ENCODE measurements around the gene TGIF1.

Gene TGIF1

DNA sequence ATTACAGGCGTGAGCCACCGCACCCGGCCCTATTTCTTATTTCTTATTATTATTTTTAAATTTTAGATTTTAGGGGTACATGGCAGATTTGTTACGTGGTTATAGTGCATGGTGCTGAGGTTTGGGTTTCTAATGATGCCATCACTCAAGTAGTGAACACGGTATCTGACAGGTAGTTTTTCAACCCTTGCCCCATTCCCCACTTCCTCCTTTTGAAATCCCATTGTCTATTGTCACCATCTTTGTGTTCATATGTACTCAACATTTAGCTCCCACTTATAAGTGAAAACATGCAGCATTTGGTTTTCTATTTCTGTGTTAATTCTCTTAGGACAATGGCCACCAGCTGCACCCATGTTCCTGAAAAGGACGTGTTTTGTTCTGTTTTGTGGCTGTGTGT is 39.5 kb downstream of the TGIF1 start:
- DNase-seq: no peak

DNA sequence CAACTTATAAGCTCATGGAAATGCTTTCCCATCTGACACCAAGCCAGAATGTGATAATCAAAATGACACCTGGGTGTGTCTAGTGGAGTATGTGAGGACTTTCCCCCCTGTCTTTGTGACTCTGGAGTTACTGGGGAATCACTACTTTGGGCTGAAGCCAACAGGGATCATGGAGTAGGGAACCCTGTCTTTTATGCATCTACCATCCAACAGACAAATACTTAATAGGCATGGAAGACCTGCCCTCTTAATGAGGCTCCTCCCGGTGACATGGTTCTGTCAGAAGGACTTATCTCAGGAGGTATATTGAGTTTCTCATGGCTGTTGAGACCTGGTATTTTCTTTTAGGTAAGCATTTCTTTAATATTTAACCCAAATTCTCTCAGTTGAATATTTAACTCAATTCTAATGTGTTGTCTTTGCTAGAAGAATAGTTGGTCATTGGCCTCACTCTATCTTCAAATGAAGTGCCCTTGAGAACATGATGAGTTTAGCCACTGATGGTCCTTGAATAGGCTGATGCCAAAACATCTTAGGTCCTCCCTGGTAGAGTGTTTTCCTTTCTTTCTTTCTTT is 42.1 kb downstream of the TGIF1 start:
- DNase-seq: no peak

DNA sequence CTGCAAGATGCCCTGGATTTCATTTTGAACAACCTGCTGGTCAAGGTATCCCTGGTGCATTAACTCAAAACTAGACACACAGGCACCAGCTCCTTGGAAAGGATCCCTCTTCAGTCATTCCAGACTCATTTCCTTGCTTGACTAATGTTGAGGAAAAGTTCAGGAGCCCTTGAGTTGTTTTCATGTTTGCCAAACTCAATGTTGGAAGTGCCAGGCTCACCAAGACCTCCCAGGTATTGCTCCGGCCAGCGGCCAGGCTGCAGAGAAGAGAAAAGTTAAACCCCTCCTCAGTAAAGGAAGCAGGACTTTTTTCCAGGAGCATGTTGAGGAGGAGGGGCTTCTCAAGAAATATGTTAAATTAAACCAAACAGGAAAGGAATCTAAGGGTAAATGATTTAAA is 42.7 kb downstream of the TGIF1 start:
- DNase-seq: no peak

DNA sequence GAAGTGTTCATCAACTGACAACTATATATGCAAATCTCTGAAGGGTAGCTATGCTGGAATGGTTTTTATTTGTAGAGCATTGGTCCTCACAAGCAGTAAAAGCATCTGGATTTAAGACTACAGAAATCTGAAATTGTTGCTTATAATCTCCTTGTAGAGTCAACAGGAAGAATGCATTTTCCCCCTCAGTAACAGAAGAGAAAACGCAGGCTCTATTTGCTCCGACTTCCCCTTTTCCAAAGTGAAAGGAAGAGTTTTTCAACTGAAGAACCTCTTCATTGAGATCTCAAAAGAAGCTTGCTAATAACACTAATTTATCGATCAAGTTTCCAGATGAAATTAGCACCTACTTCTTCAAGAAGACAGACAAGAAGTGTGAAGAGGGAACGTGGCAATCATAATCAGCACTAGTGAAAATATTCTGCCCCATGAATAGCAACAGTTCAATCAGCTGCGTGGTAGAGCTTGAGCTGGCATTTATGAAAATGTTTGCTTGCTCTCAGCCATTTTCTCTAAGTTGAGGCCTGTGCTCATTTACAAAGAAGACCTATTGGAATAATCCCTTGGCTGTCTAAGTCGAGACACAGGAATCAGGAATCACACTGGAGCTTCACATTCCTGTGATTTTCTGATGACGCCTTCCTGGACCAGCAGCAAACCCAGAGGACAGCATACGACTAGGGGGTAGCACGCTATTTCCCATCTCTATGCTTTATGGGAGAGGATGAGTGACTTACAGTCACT is 43.7 kb downstream of the TGIF1 start:
- DNase-seq: no peak

DNA sequence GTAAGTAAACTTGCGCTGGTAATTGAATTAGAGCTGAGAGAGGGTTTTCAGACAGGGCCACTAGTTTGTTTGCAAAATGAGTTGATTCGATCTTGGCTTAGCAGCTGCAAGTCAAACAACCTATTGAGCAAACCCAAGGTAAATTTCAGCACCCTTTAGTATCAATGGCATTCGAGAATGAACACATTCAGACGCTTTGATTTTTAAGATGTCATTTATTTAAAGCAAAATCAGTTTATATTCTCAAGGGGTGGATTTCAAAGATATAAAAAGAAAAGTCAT is 44.2 kb downstream of the TGIF1 start:
- no peak for DNase-seq

DNA sequence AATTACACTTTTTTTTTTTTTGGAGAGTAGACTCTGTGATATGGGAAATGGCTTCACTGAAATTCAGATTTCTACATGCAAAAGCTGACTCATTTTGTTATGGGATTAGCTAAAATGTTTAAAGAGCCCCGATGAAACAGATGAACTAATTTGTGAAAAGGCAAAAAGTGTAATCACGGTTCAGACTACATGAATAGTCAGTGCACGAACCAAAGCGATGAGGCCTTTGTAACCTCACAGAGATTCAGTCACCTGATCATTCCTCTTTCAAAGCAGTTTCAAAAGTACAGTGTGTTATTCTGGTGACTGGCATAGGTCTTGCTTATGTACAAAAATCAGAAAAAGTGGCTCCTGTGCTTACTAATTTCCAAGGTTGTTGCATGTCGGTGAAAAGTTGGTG is 44.6 kb downstream of the TGIF1 start:
- no peak for DNase-seq

DNA sequence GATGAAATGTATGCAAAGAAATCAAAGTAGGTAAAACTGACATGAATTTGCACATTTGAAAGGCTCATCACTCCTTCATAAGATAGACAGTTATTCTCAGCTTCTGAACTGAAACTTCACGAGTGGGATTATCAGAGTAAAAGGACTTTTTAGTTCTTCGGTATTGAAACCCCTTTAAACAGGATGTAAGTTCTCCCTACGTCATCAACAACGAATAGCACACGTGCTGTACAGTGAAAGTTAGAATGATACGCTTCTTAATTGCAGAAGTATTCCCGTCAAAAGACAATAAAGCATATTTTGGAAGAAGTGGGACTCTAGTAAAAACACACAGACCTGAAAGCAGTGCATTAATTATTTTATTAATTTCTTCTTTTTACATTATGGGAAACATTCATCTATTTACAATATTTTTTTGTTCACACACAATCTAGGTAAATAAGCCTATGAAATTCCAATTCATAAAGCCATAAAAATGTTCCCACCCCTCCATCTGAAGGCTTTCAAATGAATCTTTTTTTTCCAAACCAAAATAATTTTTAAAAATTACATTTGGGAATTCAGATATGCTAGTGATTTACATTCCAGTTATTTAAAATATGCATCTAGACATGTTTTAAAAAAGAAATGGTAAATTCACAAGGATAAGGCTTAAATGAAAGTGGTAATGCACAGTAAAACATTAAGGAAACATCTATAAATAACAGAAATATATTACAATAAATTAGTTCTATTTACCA is 45.9 kb downstream of the TGIF1 start:
- DNase-seq: no peak

DNA sequence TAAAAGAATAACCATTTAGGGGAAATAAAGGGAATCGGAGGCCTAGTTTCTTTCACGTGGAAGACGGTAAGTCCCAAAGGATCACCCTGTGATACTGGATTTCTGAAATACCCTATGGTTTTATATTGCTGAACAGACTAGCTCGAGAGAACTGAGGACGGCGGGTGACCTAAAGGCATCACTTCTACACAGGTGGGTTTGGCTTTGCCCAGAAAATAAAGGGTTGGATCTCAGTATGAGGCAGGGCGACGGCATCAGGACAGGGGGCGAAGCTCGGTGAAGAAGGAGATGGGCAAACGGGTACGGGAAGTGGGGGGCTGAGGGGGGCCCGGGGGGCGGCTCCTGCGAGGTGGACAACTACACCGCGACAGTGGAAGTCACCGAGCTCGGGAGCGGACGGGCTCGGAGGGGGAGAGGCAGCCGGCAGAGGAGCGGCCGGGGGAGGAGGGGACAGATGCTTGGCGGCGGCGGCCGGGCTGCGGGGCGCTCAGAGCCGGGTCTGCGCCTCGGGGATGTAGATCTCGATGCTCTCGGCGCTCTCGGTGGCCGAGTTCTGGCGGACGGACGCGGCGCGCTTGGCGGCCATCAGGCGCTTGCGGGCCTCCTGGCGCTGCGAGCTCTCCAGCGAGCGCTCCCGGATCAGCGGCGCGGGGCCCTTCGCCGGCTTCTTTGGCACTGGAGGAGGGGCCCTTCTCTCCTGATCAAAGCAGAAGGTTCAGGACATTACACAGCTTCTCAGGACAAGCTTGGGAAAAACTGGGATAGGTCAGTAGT is 48.9 kb downstream of the TGIF1 start:
- peak; percentile 8 for DNase-seq

DNA sequence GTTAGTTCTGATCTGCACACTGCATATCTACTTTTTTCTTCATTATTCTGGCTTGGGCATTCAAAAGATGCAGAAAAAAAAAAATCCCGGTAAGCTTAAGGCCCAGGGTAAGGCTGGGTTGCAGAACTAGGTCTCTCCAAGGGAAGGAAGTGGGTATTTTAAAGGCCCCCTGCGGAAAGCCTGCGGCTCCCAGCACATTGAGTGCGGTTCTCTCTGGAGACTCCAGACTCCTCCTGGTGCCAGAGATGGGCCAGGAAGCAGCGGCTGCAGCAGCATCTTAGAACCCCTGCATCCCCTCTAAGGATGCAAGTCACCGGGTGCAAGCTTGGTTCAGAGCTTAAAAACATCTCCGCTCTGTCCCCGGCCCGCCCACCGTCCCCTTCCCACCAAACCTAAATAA is 49.5 kb downstream of the TGIF1 start:
- no peak for DNase-seq

DNA sequence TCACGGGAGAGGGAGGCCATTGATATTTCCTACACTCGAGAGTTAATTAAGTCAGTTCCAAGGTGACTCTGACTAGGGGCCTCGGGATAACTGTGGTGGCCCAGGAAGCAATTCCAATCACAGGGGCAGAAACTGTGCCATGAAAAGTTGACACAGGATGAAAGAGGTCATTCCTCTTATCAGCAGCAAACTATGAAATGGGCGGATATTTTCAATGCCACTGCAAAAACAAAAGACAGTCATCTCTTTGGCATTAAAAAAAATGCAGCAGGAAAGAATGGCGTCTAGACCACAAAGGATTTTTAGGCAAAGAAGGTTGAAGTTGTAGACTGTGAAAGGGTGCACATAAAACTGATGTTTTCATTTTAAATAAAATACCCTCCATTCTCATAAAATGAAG is 50.0 kb downstream of the TGIF1 start:
- DNase-seq: no peak

DNA sequence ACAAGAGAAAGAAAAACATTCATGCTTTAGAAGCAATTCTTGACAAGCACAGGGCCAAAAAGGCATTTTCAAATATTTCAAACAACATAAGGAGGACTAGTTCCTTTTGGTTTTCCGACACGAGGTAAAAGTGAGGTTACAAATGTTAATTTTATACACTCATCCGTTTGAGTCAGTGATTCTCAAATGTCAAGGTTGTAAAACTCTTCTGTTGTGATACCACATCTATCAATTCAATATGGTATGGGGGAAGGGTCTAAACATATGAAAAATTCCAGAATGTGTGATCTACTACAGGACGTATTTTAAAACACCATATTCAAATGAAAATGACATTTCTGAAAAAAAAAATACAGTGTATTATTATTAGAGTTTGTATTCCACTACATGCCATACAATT is 52.7 kb downstream of the TGIF1 start:
- no peak for DNase-seq

DNA sequence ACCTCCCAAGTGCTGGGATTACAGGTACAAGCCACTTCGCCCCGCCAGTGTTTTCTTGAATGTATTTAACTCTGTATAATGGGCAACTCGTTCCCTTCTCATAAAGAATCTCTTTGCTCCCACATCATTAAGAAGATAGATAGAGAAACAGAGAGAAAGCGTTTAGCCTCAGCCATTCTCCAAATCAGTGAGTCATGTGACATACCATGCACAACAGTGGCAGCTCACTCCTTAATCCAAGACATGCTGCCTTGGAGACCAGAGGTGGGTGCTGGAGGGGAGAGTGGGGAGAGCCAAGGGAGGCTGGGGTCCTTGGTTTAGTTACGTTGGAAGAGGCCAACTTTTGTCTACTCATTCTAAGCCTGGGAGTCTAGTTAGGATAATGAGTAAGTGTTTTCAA is 54.7 kb downstream of the TGIF1 start:
- DNase-seq: no peak

DNA sequence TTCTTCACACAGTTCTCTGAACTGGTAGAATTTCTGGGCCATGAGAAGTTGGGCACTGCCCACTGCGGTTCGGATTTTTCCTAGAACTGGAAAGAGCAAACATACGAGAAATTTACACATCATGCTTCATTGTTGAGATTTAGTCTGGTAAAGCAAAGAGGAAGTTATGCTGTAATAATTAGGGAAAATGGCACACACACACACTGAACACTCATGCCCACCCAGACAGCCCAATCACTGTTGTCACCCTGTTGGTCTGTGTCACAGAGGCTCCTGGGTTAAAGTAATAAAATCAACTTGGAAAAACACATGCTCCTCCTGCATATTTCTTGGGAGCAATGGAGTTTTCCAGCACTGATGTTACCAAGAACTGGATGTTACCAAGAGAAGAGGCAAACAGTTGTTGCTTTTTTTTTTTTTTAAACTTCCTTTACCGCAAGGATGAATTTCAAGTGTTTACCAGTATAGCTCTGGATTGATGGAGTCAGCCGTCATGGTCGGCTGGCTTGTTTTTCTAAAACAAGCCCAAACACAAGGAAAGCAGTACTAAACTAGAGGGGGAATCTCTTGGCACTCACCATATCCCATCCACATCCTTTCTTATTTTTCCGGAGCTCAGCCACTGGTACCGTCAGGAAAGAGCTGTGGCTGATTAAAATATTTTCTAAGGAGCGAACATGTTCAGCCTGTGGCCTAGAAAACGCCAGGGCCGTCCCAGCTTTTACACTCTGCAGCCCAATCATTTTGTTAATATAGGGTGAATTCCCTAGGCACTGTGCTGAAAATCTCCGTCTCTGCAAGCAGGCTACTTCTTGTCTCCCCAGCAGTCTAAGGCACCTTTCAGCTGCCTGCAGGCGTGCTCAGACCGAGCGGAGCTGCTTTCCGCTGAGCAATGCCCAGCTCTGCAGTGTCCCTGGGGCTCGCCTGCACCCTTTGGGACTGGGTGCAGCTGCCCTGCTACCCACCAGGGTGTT is 58.9 kb downstream of the TGIF1 start:
- no peak for DNase-seq
